ENCODE results near the gene JMY.

The JMY gene

DNA sequence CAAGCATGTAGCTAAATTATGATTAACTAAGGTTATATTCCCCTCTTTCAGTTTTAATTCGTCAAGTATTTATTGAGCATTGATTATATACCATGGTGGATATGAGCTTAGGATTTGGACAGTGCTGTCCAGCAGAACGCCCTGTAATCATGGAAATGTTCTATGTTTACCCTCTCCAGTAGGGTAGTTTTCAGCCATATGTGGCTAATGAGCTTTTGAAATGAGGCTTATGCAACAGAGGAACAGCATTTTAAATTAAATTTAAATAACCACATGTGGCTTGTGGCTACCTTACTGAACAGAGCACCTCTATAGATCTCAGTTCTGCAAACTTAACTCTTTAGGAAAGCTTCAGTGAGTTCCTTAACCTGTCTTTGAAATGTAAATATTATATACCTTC is 59.1 kb downstream of the JMY start:
- DNase-seq: no peak

DNA sequence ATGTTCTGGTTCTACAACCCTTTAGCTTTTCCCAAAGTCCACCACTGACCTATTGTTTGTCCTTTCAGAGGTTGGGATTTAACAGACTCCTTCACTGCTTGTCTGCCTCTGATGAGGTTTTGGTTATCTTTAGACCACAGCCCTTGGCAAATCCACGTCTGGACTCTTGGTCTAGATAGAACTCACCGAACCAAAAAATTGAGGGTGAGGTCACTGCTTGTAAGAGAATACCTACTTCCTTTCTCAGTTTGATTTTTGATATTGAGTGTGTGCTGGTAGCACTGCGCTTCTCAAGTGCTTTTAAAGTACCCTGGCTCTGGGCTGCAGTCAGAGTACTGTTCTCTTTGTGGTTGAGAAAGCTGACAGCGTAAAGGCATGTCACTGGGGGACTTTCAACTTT is 61.7 kb downstream of the JMY start:
- no peak for DNase-seq

DNA sequence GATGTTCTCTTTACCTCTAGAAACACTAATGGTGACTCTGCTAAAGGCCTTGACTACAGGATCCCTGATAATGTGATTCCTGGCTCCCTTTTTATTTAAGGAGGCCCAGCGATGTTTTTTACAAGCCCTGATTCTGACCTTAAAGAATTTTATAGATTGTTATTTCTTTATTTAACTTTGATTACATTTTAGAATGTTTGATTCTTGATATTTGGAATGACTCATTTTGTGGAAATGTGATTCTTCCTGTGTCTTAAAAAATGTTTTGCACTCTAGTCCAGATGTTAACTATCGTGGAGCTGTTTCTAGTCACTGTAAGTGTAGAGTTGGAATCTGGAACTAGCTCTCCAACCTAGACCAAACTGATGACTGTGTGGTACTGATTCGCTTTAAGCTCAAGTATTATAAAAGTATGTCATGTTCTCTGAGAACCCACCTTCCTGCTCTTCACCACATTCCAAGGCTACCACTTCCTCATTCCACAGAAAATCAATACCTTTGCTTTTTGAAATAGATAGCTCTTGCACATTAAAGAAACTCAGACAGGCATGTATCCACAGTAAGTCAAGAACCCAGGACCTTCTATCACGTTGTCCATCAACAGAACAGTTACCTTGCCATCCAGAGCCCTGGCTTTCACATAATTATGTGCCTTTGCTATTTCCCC is 65.2 kb downstream of the JMY start:
- DNase-seq: no peak

DNA sequence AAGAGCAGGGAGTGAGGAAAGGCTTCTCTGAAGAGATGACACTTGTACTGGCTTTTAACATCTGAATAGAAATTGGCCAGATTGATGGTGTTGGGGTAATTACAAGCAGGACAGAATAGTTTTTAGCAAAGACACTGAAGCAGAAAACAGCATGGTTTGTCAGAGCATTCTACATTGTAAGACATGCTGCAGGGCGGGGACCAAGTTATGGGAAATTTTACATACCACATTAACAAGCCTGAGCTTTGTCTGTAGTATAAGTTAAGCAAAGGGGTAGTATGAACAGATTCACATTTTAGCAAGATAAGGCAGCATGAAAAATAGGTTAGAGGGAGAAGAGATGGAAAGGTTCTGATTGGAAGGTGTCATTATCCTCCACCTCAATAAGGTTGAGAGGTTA is 66.5 kb downstream of the JMY start:
- DNase-seq: no peak

DNA sequence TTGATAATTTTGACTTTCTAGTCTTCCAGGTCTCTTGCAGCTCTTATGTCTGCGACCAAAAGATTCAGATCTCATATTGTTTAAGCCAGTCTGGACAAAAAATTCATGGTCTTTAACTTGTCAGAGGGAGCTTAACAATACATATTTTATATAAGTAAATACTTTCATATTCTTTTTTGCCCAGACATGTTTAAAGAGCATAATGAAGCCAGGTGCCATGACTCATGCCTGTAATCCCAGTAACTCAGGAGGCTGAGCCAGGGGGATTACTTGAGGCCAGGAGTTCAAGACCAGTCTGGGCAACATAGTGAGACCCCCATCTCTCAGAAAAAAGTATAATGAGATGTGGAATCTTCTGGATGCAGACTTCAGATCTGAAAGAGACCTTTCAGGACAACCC is 69.8 kb downstream of the JMY start:
- DNase-seq: no peak

DNA sequence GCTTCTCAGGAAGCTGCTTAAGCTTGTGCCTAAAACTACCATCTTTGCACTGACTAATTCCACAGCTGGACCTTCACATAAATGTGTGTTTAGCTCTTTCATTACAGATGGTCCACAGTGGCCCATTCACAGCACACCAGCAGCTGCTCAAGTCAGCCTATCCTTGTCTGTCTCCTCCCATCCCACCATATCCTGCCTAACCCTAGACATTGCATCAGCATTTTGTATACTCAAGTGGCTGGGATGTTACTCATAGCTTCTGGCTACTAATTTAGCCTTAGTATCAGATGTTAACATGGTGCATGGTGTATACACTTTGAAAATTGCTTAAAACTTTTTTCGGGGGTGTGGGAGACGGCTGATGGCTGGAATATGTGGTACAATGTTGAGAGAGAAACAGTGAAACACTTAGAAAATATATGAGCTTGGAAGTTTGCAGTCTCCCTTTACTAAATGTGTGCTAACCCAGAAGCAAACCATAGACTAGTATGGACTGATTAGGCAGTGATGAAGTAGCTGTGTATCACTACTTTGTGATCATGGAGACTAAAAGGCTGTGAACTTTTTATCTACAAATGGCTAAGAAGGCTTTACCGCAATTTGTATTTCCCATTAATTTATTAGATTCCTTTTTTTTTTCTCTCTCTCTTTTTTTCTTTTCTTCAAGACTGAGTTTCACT is 83.1 kb downstream of the JMY start:
- DNase-seq: no peak

DNA sequence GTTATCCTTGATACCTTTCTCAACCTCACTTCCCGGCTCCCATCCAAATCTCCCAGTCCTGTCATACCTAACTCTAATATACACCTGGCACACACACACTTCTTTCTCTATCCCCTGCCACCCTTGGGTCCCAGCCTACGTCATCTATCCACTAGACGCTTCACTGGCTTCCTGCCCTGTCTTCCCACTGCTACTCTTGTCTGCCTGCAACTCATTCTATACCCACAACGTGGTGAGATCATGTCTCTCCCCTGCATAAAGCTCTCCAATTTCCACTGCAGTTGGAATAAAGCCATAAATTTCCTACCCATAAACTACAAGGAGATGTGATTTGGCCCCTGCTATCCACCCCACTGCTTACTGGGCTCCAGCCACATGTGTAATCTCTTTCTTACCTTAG is 93.5 kb downstream of the JMY start:
- DNase-seq: no peak

DNA sequence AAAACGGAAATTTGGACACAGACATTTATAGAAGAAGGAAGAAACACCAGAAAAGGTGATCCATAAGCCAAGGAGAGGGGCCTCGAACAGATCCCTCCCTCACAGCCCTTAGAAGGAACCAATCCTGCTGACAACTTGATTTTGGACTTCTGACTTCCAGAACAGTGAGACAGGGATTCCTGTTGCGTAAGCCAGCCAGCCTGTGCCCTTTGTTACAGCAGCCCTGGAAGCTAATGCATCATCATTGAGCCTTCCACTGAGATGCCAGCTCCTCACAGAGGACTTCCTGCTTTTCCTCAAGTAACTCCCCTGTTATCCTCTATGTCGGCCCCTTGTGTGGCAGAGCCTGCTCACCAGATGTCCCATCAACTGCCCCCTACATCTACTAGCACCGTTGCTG is 94.1 kb downstream of the JMY start:
- no peak for DNase-seq

DNA sequence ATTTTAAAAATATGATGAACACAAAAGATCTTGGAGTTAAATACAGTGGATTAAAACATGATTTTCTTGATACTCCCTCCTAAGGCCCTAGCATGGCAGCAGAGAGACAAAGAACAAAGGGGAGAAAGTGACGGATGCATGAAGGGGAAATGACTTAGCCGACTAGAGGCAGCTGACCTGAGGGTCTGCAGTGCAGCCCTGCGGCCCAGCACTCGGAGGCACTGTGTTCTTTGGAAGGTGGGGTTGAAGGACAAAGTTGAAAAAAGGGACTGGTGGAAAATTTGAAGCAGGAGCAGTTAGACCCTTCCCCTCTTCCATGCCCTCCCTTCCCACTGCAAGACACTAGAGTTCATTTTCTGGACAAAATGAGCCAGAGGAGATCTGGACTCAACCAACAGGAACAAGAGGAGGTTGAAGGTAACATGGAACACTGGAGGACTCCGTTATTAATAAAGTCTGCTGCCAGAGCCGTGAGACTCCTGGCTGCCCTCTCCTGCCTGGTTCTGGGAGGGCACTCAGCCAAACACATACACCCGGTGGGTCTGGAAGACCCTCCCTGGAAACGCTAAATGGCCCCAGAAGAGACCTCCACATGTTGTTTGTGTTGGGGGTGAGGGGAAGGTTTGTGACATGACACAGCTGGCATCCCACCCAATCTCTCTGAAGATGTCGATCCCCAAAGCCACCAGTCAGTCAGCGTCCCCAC is 98.1 kb downstream of the JMY start:
- DNase-seq: no peak

DNA sequence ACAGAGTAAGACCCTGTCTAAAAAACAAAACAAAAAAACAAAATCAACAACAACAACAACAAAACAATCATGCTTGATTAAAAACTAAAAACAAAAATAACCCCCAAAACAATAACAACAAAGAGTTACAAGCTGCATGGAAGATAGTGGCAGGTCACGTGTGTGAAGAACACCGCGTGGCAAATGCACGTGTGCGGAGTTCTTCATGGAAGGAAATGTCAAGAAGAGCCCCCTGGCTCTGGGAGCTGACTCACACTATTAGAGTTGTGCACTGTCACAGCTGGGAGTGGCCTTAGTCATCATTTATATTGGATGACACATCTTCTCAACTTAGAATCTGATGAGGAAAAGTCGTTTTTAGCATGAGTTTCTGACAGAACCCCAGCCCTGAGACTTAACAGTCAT is 110.5 kb downstream of the JMY start:
- DNase-seq: no peak

DNA sequence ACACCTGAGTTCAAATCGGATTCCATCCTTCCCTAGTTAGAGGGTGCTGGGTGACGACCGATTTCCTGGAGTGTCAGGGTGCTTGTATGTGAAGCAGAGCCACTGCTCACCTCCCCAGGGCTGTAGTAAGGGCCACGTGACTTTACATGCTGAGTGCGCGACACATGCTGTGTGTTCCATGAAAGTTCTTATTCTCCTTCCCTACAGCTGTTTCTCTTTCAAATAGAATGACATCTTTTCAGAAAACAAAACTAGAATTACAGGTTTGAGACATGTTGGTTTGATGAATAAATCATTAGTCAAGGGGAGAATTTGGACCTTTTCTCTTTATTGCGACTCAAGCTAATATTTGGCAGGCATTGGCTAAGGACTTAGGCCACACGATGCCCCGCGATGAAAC is 113.1 kb downstream of the JMY start:
- no peak for DNase-seq

DNA sequence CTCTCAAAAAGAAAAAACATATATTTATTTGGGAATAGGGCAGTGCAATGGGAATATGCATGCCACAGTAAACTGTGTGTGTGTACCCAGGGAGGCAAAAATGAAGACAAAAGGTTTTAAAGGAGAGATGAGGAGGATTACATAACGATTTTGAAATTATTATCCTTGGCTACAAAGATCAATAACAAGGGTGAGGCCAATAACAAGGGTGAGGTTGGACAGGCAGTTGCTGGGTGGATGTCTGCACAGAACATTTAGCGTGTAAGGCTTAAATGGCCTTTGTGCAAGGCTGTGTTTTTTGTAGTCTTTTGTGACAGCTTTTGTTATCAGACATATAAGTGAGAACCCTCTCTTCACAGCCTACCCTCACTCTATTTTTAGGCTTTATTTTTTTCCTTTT is 114.0 kb downstream of the JMY start:
- DNase-seq: no peak

DNA sequence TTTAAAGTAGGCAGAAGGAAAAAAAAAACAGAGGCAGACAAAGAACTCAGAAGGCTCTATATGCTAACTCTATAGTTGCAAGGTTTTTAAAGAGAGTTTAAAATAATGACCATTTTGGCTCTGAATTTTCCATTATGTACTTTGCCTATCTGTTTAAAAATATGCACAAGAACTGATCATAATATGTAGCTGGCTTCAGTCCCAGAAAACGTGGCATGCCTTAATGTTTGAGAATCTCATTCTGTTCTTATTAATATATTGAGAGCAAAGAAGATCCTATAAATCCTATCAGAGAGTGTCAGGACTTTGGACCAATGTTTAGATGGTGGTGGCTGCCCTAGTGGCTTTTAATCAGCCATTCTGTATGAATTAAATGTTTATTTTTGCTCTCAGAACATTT is 121.5 kb downstream of the JMY start:
- no peak for DNase-seq
